Mononuclear cell (primary cell): Measurements from ENCODE around the gene CPNE7. TPM values are rescaled to one million over a fixed set of nuclear protein-coding genes. Genes with fewer than 3 reads are reported as not detected.

Source experiments
- H3K27me3 ChIP-seq: 2 replicates; pipeline ENCODE4 v1.6.0; 2011; ENCODE audit warnings: low read length, control low read depth; ENCODE audit not compliant: insufficient read depth
- H3K4me1 ChIP-seq: 2 replicates; pipeline ENCODE4 v1.5.1; 2011; ENCODE audit warnings: mild to moderate bottlenecking, low read length, control low read depth; ENCODE audit not compliant: insufficient read depth
- H3K4me3 ChIP-seq: 2 replicates; pipeline ENCODE4 v1.5.1; 2011; ENCODE audit warnings: mild to moderate bottlenecking, low read length, moderate library complexity
- H3K9me3 ChIP-seq: 2 replicates; pipeline ENCODE4 v1.5.1; 2011; ENCODE audit warnings: low read depth, mild to moderate bottlenecking, control low read depth, low read length
- total RNA-seq: library from RNA; depleted of rRNA; stranded (reverse); fragments of >200 nt; gene quantifications from one replicate; pipeline ENCODE4 v1.2.3, GENCODE V29; 2012

CPNE7 gene
- total RNA-seq, 1 donor = 0.52 TPM

GRCh38 chr16:89610108-89610453, 34.5 kb downstream of the CPNE7 start:
- Histone ChIP-seq H3K4me3 (no peak overlapping the region), H3K4me1 (no peaks in the 10 kb centered on the region), H3K9me3 (no peaks in the 10 kb centered on the region), H3K27me3 (no peaks in the 10 kb centered on the region)

GRCh38 chr16:89612415-89613166, 37.0 kb downstream of the CPNE7 start:
- Histone ChIP-seq H3K4me3 (no peak overlapping the region), H3K4me1 (no peaks in the 10 kb centered on the region), H3K9me3 (no peaks in the 10 kb centered on the region), H3K27me3 (no peaks in the 10 kb centered on the region)

- Histone ChIP-seq H3K27me3 (no peaks in the 10 kb centered on the region), H3K9me3 (no peaks in the 10 kb centered on the region), H3K4me1 (no peaks in the 10 kb centered on the region), H3K4me3 (no peak within 1 kb of the TSS)
Observed at GRCh38 chr16:89613231-89613953, 37.8 kb downstream of the CPNE7 start, which contains the start of gene DPEP1. TSS of gene DPEP1 (plus strand) at chr16:89613642. CDS start at chr16:89630411, 16,769 bp downstream.

- no peaks in the 10 kb centered on the region for H3K9me3 ChIP-seq
- H3K4me1 ChIP-seq = no peaks in the 10 kb centered on the region
- H3K27me3 ChIP-seq = no peaks in the 10 kb centered on the region
- no peak overlapping the region for H3K4me3 ChIP-seq
Observed at GRCh38 chr16:89613954-89614459, 38.4 kb downstream of the CPNE7 start.

- Histone ChIP-seq H3K27me3 (no peaks in the 10 kb centered on the region), H3K9me3 (no peaks in the 10 kb centered on the region), H3K4me3 (no peak overlapping the region), H3K4me1 (no peaks in the 10 kb centered on the region)
Observed at GRCh38 chr16:89615176-89615575, 39.6 kb downstream of the CPNE7 start.

- H3K9me3 ChIP-seq = no peaks in the 10 kb centered on the region
- no peaks in the 10 kb centered on the region for H3K27me3 ChIP-seq
Observed at GRCh38 chr16:89615596-89616090, 40.1 kb downstream of the CPNE7 start.

GRCh38 chr16:89616623-89617022, 41.1 kb downstream of the CPNE7 start:
- no peak overlapping the region for H3K4me3 ChIP-seq
- H3K4me1 ChIP-seq = no peaks in the 10 kb centered on the region
- no peaks in the 10 kb centered on the region for H3K27me3 ChIP-seq
- H3K9me3 ChIP-seq = no peaks in the 10 kb centered on the region

More at GRCh38 chr16:89615596-89616090, 40.1 kb downstream of the CPNE7 start:
- Histone ChIP-seq H3K4me1 (no peaks in the 10 kb centered on the region), H3K4me3 (no peak overlapping the region)

- H3K4me1 ChIP-seq = no peaks in the 10 kb centered on the region
- no peak overlapping the region for H3K4me3 ChIP-seq
- H3K9me3 ChIP-seq = no peaks in the 10 kb centered on the region
- no peaks in the 10 kb centered on the region for H3K27me3 ChIP-seq
Observed at GRCh38 chr16:89617036-89617435, 41.5 kb downstream of the CPNE7 start.

- H3K9me3 ChIP-seq = no peaks in the 10 kb centered on the region
- H3K27me3 ChIP-seq = no peaks in the 10 kb centered on the region
- H3K4me3 ChIP-seq = no peak overlapping the region
- H3K4me1 ChIP-seq = no peaks in the 10 kb centered on the region
Observed at GRCh38 chr16:89618109-89618998, 42.8 kb downstream of the CPNE7 start.

- no peaks in the 10 kb centered on the region for H3K4me1 ChIP-seq
- H3K9me3 ChIP-seq = no peaks in the 10 kb centered on the region
- no peak overlapping the region for H3K4me3 ChIP-seq
- H3K27me3 ChIP-seq = no peaks in the 10 kb centered on the region
Observed at GRCh38 chr16:89619840-89620239, 44.3 kb downstream of the CPNE7 start.

- Histone ChIP-seq H3K9me3 (no peaks in the 10 kb centered on the region), H3K27me3 (no peaks in the 10 kb centered on the region), H3K4me1 (no peaks in the 10 kb centered on the region), H3K4me3 (no peak overlapping the region)
Observed at GRCh38 chr16:89620406-89620841, 44.9 kb downstream of the CPNE7 start.

- H3K4me3 ChIP-seq = no peak overlapping the region
- no peaks in the 10 kb centered on the region for H3K27me3 ChIP-seq
- H3K9me3 ChIP-seq = no peaks in the 10 kb centered on the region
- no peaks in the 10 kb centered on the region for H3K4me1 ChIP-seq
Observed at GRCh38 chr16:89621136-89621697, 45.7 kb downstream of the CPNE7 start.

- no peak overlapping the region for H3K4me3 ChIP-seq
- H3K27me3 ChIP-seq = no peaks in the 10 kb centered on the region
- H3K4me1 ChIP-seq = no peaks in the 10 kb centered on the region
- H3K9me3 ChIP-seq = no peaks in the 10 kb centered on the region
Observed at GRCh38 chr16:89621698-89622409, 46.3 kb downstream of the CPNE7 start.
